ENCODE results near the gene PID1. TPM values are rescaled to one million over a fixed set of nuclear protein-coding genes. Genes with fewer than 3 reads are reported as not detected.

The PID1 gene
- total and polyA plus RNA-seq, 4 donors, result 17.0 to 45.7 (median 30.0) TPM

- H3K27me3 ChIP-seq (ENCODE audit: control insufficient read depth in 3 of 3, insufficient read depth in 3 of 3, low read length in 2 of 3), result no peaks in the 10 kb centered on the region
- H3K9ac ChIP-seq (ENCODE audit: insufficient read depth in 1 of 2, low read length in 2 of 2), result no peak overlapping the region
- ATAC-seq (ENCODE audit: insufficient read depth, low FRiP score), result peak; percentile 85
- no peak overlapping the region for H3K27ac ChIP-seq (ENCODE audit: low read depth in 1 of 2, low read length in 1 of 2)
- H3K9me3 ChIP-seq (ENCODE audit: control insufficient read depth in 4 of 4, insufficient read depth in 3 of 4, low read length in 3 of 4), result no peaks in the 10 kb centered on the region
- TF ChIP-seq, protein P1, sequence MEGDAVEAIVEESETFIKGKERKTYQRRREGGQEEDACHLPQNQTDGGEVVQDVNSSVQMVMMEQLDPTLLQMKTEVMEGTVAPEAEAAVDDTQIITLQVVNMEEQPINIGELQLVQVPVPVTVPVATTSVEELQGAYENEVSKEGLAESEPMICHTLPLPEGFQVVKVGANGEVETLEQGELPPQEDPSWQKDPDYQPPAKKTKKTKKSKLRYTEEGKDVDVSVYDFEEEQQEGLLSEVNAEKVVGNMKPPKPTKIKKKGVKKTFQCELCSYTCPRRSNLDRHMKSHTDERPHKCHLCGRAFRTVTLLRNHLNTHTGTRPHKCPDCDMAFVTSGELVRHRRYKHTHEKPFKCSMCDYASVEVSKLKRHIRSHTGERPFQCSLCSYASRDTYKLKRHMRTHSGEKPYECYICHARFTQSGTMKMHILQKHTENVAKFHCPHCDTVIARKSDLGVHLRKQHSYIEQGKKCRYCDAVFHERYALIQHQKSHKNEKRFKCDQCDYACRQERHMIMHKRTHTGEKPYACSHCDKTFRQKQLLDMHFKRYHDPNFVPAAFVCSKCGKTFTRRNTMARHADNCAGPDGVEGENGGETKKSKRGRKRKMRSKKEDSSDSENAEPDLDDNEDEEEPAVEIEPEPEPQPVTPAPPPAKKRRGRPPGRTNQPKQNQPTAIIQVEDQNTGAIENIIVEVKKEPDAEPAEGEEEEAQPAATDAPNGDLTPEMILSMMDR (IDR thresholded peaks at IDR 0.05; ENCODE audit: control extremely low read depth, extremely low read depth), result no peak
- H3K4me3 ChIP-seq, result no peak overlapping the region
- DNase-seq, result peak in 1 of 3 donors; percentile 35
- no peaks in the 10 kb centered on the region for H3K36me3 ChIP-seq (ENCODE audit: control insufficient read depth in 4 of 4, insufficient read depth in 4 of 4, low read length in 4 of 4)
- no peaks in the 10 kb centered on the region for H3K4me1 ChIP-seq (ENCODE audit: control insufficient read depth in 5 of 5, insufficient read depth in 5 of 5, low read length in 5 of 5)
- 28 to 41% methylated on average over 5 of the region's 5 CpGs for WGBS, 2 donors
Measured at GRCh38 chr2:229282758-229283546, 11.9 kb upstream of the PID1 start.

DNA sequence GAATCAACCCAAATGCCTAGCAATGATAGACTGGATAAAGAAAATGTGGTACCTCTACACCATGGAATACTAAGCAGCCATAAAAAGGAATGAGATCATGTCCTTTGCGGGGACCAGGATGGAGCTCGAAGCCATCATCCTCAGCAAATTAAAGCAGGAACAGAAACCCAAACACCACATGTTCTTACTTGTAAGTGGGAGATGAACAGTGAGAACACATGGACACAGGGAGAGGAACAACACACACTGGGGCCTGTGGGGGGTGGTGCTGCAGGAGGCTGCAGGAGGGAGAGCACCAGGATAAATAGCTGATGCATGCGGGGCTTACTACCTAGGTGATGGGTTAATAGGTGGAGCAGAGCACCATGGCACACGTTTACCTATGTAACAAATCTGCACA lies 8.4 kb upstream of the PID1 start:
- Histone ChIP-seq H3K27me3 (ENCODE audit: control insufficient read depth in 3 of 3, insufficient read depth in 3 of 3, low read length in 2 of 3) (no peaks in the 10 kb centered on the region), H3K27ac (ENCODE audit: low read depth in 1 of 2, low read length in 1 of 2) (no peak overlapping the region), H3K9me3 (ENCODE audit: control insufficient read depth in 4 of 4, insufficient read depth in 3 of 4, low read length in 3 of 4) (no peaks in the 10 kb centered on the region), H3K4me3 (no peak overlapping the region), H3K4me1 (ENCODE audit: control insufficient read depth in 5 of 5, insufficient read depth in 5 of 5, low read length in 5 of 5) (no peaks in the 10 kb centered on the region), H3K9ac (ENCODE audit: insufficient read depth in 1 of 2, low read length in 2 of 2) (no peak overlapping the region), H3K36me3 (ENCODE audit: control insufficient read depth in 4 of 4, insufficient read depth in 4 of 4, low read length in 4 of 4) (no peaks in the 10 kb centered on the region)
- 84 to 97% methylated on average over 4 of the region's 4 CpGs for WGBS, 2 donors
- DNase-seq, result no peak
- no peak for ATAC-seq (ENCODE audit: insufficient read depth, low FRiP score)
- TF ChIP-seq, protein P1 (IDR thresholded peaks at IDR 0.05; ENCODE audit: control extremely low read depth, extremely low read depth), result no peak

- TF ChIP-seq, protein P1 (IDR thresholded peaks at IDR 0.05; ENCODE audit: control extremely low read depth, extremely low read depth), result no peak
- Histone ChIP-seq H3K9me3 (ENCODE audit: control insufficient read depth in 4 of 4, insufficient read depth in 3 of 4, low read length in 3 of 4) (no peaks in the 10 kb centered on the region), H3K4me3 (no peak overlapping the region), H3K27ac (ENCODE audit: low read depth in 1 of 2, low read length in 1 of 2) (no peak overlapping the region), H3K9ac (ENCODE audit: insufficient read depth in 1 of 2, low read length in 2 of 2) (no peak overlapping the region), H3K36me3 (ENCODE audit: control insufficient read depth in 4 of 4, insufficient read depth in 4 of 4, low read length in 4 of 4) (no peaks in the 10 kb centered on the region), H3K27me3 (ENCODE audit: control insufficient read depth in 3 of 3, insufficient read depth in 3 of 3, low read length in 2 of 3) (no peaks in the 10 kb centered on the region), H3K4me1 (ENCODE audit: control insufficient read depth in 5 of 5, insufficient read depth in 5 of 5, low read length in 5 of 5) (peaks cover 0 to 8% (median 2%) of the 10 kb centered on the region in 5 donors)
- ATAC-seq (ENCODE audit: insufficient read depth, low FRiP score) (no peak), DNase-seq (no peak)
Measured at GRCh38 chr2:229275506-229275905, 4.4 kb upstream of the PID1 start.
